KG1 (cell line): Measurements from ENCODE around the gene RTN4.
"Not testable (repeated sequence)": the region's sequence is repeated elsewhere in the genome, so short reads cannot be mapped to it uniquely, and the experiment has no call there.

Experiments used
- DNase-seq: peaks from one replicate; lab custom pipeline; 2025; lab: John Stamatoyannopoulos, UW

The RTN4 gene

GRCh38 chr2:55050100-55050994 is at the start of gene RTN4:
TSS of gene RTN4 (minus strand) at chr2:55050451. CDS start at chr2:55050300, 151 bp downstream.
- DNase-seq = peak; percentile 94

- DNase-seq = no peak
Measured at GRCh38 chr2:55099493-55099877, 49.2 kb upstream of the RTN4 start.

- DNase-seq = no peak
Measured at GRCh38 chr2:55097461-55098410, 47.5 kb upstream of the RTN4 start.

- no peak for DNase-seq
Measured at GRCh38 chr2:55097082-55097460, 46.8 kb upstream of the RTN4 start.

- no peak for DNase-seq
Measured at GRCh38 chr2:55096586-55096985, 46.3 kb upstream of the RTN4 start.

- DNase-seq = no peak
Measured at GRCh38 chr2:55093381-55093780, 43.1 kb upstream of the RTN4 start.

GRCh38 chr2:55092439-55092838 is 42.2 kb upstream of the RTN4 start:
- no peak for DNase-seq

- DNase-seq = not testable (repeated sequence)
Measured at GRCh38 chr2:55091681-55092080, 41.4 kb upstream of the RTN4 start.

- DNase-seq = no peak
Measured at GRCh38 chr2:55090702-55091101, 40.5 kb upstream of the RTN4 start.

- DNase-seq = no peak
Measured at GRCh38 chr2:55089726-55090125, 39.5 kb upstream of the RTN4 start.

GRCh38 chr2:55088400-55088799 is 38.1 kb upstream of the RTN4 start:
- DNase-seq = no peak

GRCh38 chr2:55087936-55088335 is 37.7 kb upstream of the RTN4 start:
- no peak for DNase-seq

GRCh38 chr2:55087501-55087900 is 37.2 kb upstream of the RTN4 start:
- DNase-seq = no peak

- no peak for DNase-seq
Measured at GRCh38 chr2:55085113-55086040, 35.1 kb upstream of the RTN4 start.

- no peak for DNase-seq
Measured at GRCh38 chr2:55084641-55085040, 34.4 kb upstream of the RTN4 start.

- no peak for DNase-seq
Measured at GRCh38 chr2:55080204-55080738, 30.0 kb upstream of the RTN4 start.

GRCh38 chr2:55078956-55079355 is 28.7 kb upstream of the RTN4 start:
- DNase-seq = no peak

GRCh38 chr2:55076721-55077120 is 26.5 kb upstream of the RTN4 start:
- DNase-seq = no peak

- not testable (repeated sequence) for DNase-seq
Measured at GRCh38 chr2:55076019-55076418, 25.8 kb upstream of the RTN4 start.

- DNase-seq = no peak
Measured at GRCh38 chr2:55073000-55073983, 23.0 kb upstream of the RTN4 start.
